Superior temporal gyrus (tissue), 1 donor: ENCODE measurements around the gene SPSB3.
A peak's percentile ranks its signal among the peaks of the same experiment; 100 is the strongest.

Experiments
- DNase-seq: peaks from one replicate; pipeline ENCODE4 v3.0.0-alpha.2; 2016; ENCODE audit errors: extremely low spot score

Gene SPSB3

DNA sequence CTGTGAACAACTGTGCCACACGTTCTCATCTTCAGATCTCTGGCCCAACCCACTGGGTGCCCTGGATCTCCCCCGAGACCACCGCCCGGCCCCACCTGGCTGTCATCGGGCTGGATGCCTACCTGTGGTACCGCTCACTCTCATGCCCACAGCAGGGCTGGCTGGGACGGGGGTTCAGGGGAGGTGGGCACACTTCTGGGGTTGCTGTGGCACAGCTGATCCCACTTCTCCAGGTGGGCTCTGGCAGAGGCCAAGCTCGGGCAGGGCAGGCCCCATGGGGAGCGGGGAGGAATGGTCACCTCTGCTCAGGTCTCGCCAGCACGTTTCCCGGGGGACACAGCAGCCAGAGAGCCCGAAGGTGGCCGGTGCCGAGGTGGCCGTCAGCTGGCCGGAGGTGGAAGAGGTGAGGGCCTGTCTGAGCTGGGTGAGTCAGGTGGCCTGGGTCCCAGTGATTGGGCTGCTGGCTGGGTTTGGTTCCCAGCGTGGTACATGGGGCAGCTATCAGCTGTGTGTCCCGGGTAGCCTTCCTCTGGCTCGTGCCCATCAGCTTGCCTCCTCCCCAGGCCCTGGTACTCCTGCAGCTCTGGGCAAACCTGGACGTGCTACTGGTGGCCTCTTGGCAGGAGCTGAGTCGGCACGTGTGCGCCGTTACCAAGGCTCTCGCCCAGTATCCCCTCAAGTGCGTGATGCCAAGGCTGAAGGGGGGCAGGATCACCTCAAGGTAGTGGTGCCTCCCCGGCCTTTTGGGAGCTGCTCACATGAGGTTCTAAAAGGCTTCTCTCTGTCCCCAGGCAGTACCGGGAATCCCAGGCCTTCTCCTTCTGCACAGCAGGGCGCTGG lies 7.1 kb downstream of the SPSB3 start:
- no peak for DNase-seq

DNA sequence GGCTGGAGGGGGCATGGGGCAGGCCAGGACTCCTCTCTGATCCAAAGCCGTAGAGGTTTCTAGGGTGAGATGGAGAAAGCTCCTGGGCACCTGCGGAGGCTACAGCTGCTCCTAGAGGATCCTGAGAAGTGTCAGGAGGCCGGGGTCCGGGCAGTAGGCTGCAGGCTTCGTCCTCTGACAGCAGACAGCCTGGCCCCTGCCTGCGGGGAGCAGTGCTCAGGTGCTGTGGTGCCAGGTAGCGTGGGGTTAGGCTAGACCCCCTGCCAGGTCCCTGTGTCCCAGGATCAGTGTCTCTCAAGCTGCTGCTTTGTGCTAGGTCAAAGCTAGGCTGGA lies 8.0 kb downstream of the SPSB3 start:
- no peak for DNase-seq

DNA sequence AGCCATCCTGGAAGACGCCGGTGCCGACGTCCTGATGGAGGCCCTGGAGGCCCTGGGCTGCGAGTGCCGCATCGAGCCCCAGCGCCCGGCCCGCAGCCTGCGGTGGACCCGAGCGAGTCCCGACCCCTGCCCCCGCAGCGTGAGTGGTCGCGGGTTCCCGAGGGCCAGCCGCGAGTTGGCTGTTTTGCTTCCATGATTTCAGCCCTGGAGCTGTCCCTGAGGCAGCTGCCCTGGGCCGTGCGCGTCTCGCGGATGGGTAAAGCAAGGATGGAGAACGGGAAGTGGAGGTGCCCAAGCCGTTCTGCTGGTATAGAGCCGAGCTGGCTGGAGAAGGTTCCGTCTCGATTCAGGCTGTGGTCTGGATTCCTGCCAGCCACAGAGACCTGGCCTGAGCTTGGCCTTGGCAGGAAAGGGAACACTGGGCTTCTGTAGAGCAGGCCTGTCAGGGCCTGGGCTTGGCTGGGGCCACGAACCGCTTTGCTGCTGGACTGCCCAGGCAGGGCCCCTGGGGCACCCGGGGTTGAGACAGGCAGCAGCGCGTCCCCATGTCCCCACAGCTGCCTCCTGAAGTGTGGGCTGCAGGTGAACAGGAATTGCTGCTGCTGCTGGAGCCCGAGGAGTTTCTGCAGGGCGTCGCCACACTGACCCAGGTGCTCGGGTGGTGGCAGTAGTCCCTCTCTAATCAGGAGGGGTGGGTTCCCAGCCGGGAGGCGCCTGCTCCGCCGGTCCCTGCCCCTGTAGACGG lies 8.5 kb downstream of the SPSB3 start:
- DNase-seq: no peak

DNA sequence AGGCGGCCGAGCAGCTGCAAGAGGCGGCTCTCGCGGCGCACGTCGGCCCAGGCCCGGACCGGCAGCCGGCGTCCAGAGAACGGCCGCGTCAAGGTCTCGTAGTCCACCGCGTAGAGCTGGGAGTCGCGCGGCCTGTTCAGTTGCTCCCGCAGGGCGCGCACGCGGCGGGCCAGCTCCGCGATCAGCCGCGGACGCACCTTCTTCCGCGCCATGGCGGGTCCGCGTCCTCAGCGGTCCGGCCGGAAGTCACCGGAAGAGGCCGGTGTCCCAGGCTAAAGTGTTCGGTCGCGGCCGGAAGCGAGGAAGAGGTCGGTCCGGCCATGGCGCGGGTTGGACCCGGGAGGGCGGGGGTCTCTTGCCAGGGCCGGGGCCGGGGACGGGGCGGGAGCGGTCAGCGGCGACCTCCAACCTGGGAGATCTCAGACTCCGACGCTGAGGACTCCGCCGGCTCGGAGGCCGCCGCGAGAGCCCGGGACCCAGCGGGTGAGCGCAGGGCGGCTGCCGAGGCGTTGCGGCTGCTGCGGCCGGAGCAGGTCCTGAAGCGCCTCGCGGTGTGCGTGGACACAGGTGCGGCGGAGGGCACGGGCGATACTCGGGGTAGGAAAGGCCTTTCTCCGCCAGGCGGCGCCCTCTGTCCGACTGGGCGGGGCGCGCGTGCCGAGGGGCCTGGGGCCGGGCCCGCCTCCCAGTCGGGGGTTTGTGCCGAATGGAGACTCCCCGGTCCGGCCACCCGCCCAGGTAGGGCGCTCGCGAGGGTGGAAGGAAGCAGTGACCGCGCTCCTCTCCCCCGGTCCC lies 9.3 kb downstream of the SPSB3 start, which contains the start of gene MRPS34:
Gene MRPS34 (minus strand): TSS at position 227 of the 795 bp plus-strand sequence. CDS start 15 bp downstream, at position 212.
- DNase-seq: peak; percentile 84

DNA sequence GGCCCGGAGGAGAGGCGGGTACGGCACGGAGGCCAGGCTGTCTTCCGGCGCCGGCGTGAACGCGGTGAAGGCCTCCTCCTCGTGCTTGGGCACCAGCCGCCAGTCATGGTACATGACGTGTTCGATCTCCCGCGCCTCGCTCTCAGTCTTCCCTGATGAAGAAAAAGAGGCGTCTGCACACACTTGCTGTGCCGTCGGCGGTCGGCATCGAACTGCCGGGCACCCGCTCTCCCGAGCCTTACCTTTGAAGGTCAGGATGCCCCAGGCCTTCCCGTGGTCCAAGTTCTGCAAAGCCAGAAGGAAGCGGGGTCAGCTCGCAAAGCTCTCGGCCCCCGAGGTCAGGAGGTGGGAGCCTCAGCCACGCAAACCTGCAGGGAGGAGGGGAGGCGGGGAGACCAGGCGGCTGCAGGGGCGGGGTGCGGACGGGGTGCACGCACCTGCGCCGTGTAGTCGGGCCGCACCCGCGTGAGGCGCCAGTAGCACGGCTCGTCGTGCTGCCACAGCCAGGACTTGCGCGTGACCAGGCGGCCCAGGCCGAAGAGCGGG lies 9.9 kb downstream of the SPSB3 start, which contains the start of gene EME2:
Gene EME2 (plus strand): TSS at position 449 of the 546 bp plus-strand sequence. CDS start 418 bp downstream, outside the sequence.
- no peak for DNase-seq

DNA sequence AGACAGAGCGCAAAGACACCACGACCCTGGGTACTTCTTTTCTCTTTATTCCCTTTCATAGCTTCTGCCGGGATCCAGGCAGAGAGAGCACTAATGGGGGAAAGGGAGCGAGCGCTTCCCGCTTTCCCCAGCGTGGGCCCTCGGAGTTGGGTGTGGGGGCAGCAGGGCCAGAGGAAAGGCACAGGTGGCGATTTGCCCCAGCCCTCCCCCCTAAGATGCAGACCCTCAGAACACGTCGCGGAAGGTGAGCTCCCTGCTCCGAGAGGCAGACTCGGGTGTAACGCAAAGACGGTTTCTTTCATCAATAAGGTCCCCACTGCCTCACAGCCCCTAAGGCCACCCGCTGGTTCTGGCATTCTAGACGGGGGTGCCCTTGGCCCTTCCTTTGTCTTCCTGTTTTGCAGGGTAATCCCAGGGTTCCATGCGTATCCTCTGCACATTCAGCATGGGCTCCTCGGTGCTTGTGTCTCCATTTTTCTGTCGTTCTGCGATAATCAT lies 10.5 kb downstream of the SPSB3 start:
- DNase-seq: no peak

DNA sequence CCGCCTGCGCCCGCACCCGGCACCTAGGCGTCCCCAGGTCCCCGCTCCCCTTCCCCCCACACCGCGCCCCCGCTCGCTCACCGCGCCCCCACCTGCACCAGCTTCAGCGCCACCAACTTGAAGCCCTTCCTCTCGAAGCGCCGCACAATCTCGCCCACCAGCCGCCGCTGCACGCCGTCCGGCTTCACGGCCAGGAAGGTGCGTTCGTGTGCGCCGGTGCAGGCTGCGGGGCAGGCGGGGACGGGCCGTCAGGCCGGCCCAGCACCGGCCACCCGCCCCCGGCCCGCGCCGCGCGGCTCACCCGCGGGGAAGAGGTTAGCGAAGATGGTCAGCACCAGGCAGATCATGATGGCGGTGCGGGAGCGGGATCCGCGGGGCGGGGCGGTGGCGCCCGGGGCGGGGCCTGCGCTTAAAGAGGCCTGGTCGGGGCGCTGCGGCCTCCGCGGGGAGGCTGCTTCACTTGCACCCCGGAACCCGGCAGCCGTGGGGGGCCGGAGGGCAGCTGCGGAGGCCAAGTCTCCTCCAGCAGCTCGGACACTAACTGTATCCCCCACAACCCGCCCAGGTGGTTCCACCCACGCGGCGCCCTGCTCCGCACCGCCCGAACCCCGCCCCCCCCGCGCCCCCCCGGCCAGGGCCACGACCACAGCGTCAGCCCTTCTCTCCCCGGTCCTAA lies 11.0 kb downstream of the SPSB3 start, which contains the start of gene NME3:
Gene NME3 (minus strand): TSS at position 356 of the 676 bp plus-strand sequence. CDS start 9 bp downstream, at position 347.
- peak; percentile 73 for DNase-seq

DNA sequence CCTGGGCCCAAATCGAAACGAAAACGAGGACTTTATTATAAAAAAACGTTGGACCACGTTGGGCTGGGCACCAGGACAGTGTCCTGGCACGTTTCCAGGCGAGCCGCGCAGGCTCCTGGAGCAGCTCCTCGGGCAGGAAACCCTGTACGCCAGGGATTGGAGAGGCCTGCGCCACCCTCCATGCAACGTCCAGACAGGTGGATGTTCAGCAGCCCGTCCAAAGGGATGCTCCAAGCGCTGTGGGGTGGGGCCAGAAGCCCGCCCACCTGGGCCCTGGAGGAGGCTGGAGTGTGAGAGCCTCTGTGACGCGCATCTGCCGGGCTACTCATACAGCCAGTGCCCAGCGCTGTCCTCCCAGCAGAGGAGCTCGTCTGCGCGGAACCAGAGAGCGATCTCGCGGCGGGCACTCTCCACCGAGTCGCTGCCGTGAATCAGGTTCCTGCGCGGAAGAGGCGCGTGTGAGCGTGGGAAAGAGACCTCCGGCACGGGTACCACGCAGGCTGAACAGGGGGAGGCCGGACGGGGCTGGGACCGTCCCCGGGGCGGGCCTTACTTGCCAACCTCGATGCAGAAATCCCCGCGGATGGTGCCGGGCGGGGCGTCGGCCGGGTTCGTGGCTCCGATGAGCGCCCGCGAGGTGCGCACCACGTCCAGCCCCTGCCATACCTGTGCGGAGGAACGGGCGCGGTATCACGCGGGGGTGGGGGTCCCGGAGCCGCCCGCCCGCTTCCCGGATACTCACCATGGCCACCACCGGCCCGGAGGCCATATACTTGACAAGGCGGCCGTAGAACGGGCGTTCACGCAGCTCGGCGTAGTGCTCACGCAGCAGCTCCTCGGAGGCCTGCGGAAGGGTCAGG lies 11.8 kb downstream of the SPSB3 start:
- peak; percentile 53 for DNase-seq

DNA sequence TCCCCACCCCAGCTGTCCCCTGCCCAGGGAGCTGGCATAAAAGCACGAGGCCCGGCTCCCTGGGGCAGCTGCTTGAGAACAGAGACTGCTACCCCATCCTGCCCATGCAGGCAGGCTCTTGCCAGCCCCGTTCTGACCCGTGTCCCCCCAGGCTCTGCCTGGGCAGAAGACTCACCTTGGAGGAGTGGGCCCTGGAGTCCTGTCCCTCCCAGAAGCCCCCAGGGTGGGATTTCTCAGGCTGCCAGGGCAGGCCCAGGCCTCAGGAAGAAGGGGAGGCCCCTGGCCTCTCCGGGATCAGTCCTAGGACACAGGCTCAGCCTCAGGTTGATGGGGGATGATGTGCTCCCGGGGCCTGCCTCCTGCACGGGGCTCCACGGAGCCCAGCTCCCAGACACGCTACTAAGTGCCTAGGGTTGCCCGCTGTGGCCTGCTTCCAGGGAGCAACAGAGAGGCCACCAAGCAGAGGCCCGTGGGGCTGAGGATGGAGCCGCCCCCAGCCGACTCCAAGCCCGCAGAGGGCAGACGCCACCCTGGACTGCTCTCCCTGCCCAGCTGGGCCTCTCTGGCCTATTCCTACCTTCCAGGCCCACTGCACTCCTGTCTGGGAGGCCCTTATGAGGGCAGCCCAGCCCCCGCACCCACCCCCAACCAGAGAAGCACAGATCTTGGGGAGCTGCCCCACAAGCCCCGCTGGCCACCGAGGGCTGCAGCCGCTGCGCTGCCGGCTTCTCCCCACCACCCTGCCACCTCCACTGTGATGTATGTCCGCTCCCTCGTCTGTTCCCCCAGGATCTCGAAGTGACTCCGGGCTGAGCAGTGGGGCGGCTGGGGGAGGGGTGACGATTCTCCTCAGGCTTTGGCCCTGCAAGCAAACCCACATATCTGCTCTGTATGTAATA lies 12.7 kb downstream of the SPSB3 start:
- no peak for DNase-seq

DNA sequence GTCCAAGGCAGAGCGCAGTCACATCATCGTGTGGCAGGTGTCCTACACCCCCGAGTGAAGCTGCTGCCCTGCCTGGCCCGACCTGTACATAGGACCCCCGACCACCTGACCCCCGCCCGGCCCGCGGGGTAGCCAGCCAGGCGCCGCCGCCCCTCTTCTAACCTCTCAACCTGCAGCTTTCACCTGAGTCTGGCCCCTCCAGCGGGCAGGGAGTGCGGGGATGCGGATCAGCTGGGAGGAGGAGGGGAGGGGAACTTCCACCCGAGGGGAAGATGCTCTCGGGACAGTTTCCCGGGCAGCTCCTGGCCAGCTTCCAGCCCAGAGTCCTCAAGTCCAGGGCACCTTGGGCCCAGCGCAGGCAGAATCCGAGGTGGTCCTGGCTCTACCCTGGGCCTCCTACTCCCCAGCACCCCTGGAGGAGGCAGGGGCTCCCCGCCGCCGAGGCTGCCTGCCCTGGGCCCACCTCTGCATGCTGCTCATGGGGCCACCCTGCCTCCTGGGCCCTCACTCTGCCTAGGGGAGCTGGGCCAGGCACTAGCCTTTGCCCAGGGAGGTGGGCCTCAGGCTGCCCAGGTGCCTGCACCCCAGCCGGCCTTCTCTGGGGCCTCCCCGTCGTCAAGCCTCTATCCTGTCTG lies 13.5 kb downstream of the SPSB3 start:
- no peak for DNase-seq

DNA sequence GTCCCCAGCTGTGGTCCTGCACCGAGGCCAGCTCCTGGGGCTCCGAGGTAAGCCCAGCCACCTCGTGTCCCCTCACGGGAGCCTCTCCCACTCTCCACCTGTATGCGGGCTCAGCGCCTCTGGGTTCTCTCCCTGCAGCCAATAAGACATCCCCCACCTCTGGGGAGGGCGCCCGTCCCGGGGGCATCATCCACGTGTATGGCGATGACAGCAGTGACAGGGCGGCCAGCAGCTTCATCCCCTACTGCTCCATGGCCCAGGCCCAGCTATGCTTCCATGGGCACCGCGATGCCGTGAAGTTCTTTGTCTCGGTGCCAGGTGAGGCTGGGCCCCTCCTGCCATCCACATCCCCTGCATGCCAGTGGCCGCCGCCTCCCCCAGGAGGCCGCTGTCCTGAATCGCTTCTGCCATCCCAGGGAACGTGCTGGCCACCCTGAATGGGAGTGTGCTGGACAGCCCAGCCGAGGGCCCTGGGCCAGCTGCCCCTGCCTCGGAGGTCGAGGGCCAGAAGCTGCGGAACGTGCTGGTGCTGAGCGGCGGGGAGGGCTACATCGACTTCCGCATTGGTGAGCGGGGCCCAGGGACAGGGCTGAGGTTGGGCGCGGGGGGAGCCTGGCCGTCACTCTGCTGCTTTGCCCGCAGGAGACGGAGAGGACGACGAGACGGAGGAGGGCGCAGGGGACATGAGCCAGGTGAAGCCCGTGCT lies 14.2 kb downstream of the SPSB3 start:
- no peak for DNase-seq

DNA sequence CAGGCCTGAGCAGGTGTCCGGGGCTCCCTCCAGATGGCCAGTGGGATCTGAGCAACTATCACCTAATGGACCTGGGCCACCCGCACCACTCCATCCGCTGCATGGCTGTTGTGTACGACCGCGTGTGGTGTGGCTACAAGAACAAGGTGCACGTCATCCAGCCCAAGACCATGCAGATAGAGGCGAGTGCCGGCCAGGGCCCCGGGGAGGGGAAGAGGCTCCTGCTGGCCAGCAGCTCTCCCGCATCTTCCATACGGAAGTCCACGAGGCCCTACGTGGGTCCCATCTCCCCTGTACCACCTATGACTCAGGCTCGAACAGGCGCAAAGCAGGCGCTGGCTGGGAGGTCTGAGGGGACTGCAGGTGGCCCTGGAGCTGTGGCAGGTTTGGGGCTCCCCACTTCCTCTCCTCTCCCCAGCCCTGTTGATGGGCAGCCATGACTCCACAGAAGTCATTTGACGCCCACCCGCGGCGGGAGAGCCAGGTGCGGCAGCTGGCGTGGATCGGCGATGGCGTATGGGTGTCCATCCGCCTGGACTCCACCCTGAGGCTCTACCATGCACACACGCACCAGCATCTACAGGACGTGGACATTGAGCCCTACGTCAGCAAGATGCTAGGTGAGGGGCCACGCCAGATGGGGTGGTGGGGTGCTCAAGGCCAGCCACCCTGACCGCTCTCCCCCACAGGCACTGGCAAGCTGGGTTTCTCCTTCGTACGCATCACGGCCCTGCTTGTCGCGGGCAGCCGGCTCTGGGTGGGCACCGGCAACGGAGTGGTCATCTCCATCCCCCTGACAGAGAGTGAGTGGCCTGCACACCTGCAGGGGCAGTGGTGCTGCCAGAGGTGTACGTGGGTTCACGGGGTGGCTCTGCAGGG lies 15.0 kb downstream of the SPSB3 start:
- no peak for DNase-seq

DNA sequence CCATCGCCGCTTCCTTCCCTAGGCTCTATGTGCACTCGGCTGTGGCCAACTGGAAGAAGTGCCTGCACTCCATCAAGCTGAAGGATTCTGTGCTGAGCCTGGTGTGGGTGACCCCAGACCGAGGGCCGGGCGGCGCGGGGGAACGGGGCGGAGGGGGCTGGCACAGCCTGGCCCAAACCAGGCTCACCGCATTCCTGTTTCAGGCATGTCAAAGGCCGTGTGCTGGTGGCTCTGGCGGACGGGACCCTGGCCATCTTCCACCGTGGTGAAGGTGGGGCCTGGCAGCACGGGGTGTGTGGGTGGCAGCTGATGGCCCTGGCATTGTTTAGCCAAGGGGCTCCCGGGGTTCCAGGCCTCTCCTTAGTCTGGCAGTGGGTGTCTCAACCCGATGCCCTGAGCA lies 15.7 kb downstream of the SPSB3 start:
- DNase-seq: no peak

DNA sequence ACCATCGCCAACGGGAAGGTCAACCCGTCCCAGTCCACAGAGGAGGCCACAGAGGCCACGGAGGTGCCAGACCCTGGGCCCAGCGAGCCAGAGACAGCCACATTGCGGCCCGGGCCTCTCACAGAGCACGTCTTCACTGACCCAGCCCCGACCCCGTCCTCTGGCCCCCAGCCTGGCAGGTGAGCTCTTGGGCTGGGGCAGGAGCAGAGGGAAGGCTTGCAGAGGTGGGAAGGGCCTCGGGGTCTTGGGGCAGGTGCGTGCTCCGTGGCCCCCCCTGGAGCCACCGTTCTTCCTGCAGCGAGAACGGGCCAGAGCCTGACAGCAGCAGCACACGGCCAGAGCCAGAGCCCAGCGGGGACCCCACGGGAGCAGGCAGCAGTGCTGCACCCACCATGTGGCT lies 16.1 kb downstream of the SPSB3 start:
- DNase-seq: no peak

DNA sequence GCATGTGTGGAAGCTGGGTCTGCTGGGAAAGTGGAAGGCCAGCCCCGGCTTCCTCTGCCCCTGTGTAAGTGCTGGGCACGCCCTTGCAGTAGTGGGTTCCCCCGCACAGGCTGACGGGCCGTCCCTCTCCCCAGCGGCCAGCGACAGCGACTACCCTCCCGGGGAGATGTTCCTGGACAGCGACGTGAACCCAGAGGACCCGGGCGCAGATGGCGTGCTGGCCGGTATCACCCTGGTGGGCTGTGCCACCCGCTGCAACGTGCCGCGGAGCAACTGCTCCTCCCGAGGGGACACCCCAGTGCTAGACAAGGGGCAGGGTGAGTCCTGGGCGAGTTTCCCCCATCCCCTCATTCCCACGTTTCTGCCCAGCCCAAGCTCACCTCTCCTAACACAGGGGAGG lies 16.5 kb downstream of the SPSB3 start:
- no peak for DNase-seq

DNA sequence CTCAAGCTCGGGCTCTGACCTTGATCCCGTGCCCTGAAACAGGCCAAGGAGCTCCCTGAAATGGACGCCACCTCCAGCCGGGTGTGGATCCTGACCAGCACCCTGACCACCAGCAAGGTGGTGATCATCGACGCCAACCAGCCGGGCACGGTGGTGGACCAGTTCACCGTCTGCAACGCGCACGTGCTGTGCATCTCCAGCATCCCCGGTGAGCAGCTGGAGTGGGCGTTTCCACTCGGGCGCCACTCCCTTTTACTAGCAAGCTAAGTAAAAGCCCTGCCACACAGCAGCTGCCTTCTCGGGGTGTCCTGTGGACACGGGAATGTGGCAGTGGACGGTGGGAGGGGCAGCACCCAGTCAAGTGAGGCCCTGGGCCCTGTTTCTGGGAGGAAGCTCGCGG lies 17.4 kb downstream of the SPSB3 start:
- no peak for DNase-seq
